Common myeloid progenitor, CD34-positive (primary cell): ENCODE results near the gene TACSTD2.
"Not testable (repeated sequence)": the region's sequence is repeated elsewhere in the genome, so short reads cannot be mapped to it uniquely, and the experiment has no call there.

Experiments used
- CTCF ChIA-PET: fragments of 350-600 bp; sonication (Branson Sonifier 250); formaldehyde crosslinking; loops from one replicate; lab custom pipeline; 2021; ENCODE audit warnings: antibody characterized with exemption; lab: Charles Lee
- POLR2A ChIA-PET: fragments of 350-600 bp; sonication (Branson Sonifier 250); formaldehyde crosslinking; loops from one replicate; lab custom pipeline; 2021; ENCODE audit warnings: antibody characterized with exemption; lab: Charles Lee
- DNase-seq, 3 donors: peaks; one replicate each; pipeline versions ENCODE4 v3.0.0 to v3.0.0-alpha.2; 2013
- H3K27ac ChIP-seq, 2 experiments: 1 replicate in 1 of 2; 2 replicates in 1 of 2; pipeline ENCODE4 v1.7.0; 2013; ENCODE audit warnings: inconsistent platforms in 2 of 2, low read length in 2 of 2, mild to moderate bottlenecking in 2 of 2, low read depth in 1 of 2, moderate library complexity in 1 of 2; ENCODE audit not compliant: severe bottlenecking in 2 of 2, insufficient read depth in 1 of 2, poor library complexity in 1 of 2
- H3K27me3 ChIP-seq, 5 experiments: replicated peaks in 2 of 5; 1 replicate in 3 of 5; 2 replicates in 2 of 5; pipeline versions ENCODE4 v1.6.1 to v1.7.0; 2013; ENCODE audit warnings: low read length in 4 of 5, mild to moderate bottlenecking in 2 of 5, moderate library complexity in 2 of 5, inconsistent platforms in 1 of 5; ENCODE audit not compliant: insufficient read depth in 5 of 5, control insufficient read depth in 4 of 5
- H3K36me3 ChIP-seq, 4 experiments: 1 replicate in 2 of 4; 2 replicates in 2 of 4; pipeline versions ENCODE4 v1.6.1 to v1.7.0; 2013; ENCODE audit warnings: low read length in 3 of 4, control low read depth in 1 of 4, mild to moderate bottlenecking in 1 of 4; ENCODE audit not compliant: control insufficient read depth in 4 of 4, insufficient read depth in 4 of 4
- H3K4me1 ChIP-seq, 4 experiments: 1 replicate in 3 of 4; 2 replicates in 1 of 4; pipeline versions ENCODE4 v1.6.1 to v1.7.1; 2013; ENCODE audit warnings: low read length in 3 of 4, mild to moderate bottlenecking in 3 of 4, control low read depth in 1 of 4, inconsistent platforms in 1 of 4, moderate library complexity in 1 of 4; ENCODE audit not compliant: control insufficient read depth in 4 of 4, insufficient read depth in 4 of 4; ENCODE audit errors: control extremely low read depth in 1 of 4
- H3K4me3 ChIP-seq, 7 experiments: 1 replicate in 4 of 7; 2 replicates in 3 of 7; pipeline versions ENCODE4 v1.5.1 to v1.7.0; 2013; ENCODE audit warnings: mild to moderate bottlenecking in 7 of 7, low read length in 6 of 7, moderate library complexity in 6 of 7, inconsistent platforms in 2 of 7, low read depth in 2 of 7, control low read depth in 1 of 7; ENCODE audit not compliant: insufficient read depth in 4 of 7, control insufficient read depth in 1 of 7; ENCODE audit errors: extremely low read depth in 1 of 7
- H3K9me3 ChIP-seq, 5 experiments: 1 replicate in 4 of 5; 2 replicates in 1 of 5; pipeline versions ENCODE4 v1.6.1 to v1.7.1; 2013; ENCODE audit warnings: low read length in 4 of 5, mild to moderate bottlenecking in 2 of 5, inconsistent platforms in 1 of 5, low read depth in 1 of 5, moderate library complexity in 1 of 5; ENCODE audit not compliant: control insufficient read depth in 4 of 5, insufficient read depth in 2 of 5; ENCODE audit errors: control extremely low read depth in 1 of 5
- WGBS: methylation state at CpG from one replicate; pipeline ENCODE4 v1.1.5; 2013; ENCODE audit not compliant: insufficient coverage; 5-methylcytosine and 5-hydroxymethylcytosine counted together

Gene TACSTD2

DNA sequence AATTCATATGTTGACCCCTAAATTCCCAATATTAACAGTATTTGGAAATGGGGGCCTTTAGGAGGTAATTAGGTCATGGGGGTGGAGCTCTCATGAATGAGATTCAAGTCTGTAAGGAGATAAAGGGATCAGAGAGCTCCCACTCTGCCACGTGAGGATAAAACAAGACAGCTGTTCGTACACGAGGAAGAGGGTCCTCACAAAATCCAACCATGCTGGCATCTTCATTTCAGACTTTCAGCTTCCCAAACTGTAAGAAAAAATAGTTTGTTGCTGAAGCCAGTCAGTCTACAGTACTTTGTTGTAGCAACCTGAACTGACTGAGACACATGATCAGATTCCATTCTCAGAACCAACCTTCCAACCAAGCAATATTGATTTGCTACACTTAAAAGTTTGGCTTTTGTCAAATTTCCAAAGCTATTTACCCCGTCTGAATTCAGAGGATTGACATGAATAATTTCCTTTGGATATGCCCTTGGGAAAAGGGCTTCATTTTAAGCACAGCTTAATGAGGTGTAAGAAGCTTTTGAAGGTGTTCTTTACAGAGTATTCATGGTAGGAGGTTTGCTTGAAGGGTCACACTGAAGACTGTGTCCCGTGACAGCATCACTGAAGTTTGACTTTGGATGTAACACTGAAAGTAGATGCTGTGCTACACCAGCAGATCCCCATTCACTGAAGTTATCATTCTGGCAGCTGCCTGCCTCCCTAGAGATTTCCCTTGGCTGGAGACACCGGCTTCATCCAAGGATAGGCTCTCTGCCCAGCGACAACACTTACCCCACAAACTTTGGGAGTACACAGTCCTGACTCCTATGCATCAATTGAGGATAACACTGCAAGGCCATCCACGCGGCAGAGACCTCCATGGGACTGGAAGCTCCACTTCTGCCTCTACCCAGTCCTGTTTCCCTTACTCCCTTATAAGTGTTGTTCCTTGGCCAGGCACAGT lies 25.6 kb downstream of the TACSTD2 start:
- H3K9me3 ChIP-seq = no peaks in the 10 kb centered on the region
- no peak for DNase-seq
- ChIA-PET CTCF (interaction anchor here (0.9 to 1.2 kb wide), 2 partner anchors 21 to 36 kb away, joined by 3 read pairs; no protein-coding TSS in a partner anchor), POLR2A (no interaction called here)
- no peak overlapping the region for H3K27ac ChIP-seq
- no peaks in the 10 kb centered on the region for H3K36me3 ChIP-seq
- WGBS = 95% methylated on average over 6 of the region's 9 CpGs
- H3K27me3 ChIP-seq = no peaks in the 10 kb centered on the region
- H3K4me1 ChIP-seq = peaks cover 0 to 8% (median 3%) of the 10 kb centered on the region in 4 experiments
- no peak overlapping the region for H3K4me3 ChIP-seq

DNA sequence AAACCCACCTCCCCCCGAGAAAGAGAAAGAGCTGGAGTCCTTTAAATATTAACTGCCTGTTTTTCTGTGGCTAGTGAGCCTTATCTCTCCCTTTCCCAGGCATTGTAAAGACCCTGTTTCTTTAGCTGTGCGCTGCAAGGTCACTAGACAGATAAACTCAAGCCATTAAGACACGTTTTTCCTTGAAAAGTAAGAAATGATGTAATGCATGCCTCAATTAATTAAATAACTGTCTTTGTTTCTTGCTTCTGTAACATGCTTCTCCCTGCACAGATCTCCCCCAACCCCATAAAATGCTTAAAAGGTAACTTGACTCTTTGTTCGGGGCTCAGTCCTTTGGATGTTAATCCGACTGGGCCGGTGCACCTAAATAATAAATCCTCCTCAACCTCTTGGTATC lies 27.8 kb downstream of the TACSTD2 start:
- H3K9me3 ChIP-seq, H3K27me3 ChIP-seq, H3K4me3 ChIP-seq, POLR2A ChIA-PET, H3K36me3 ChIP-seq: not testable (repeated sequence)
- 88% methylated on average over 3 of the region's 6 CpGs for WGBS
- CTCF ChIA-PET = interaction anchor here (1.2 to 1.7 kb wide), 2 partner anchors 10 to 103 kb away, joined by 3 to 8 read pairs; no protein-coding TSS in a partner anchor
- peak; percentile 9 to 73 (median 50) for DNase-seq
- Histone ChIP-seq H3K27ac (peak overlapping the region in 1 of 2 experiments; percentile 67), H3K4me1 (peaks cover 3 to 19% (median 11%) of the 10 kb centered on the region in 4 experiments)

DNA sequence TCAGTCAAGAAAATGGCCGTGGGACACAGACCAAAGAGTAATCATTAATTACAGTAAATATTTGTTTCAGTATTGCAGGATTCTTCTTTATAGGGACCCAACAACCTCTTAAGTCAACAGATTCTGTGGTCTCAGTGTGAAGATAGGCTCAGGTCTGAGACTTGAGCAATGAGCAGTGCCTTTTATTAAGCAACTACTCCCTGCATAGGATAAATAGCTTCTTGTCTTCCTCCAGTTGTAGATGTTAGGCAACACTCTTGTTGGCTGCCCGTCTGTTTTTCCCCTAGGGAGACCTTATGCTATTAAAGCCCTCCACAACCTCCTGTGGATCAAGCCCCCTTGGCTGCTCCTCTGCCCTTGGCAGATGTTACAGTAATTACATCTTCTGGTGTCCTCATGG lies 28.7 kb downstream of the TACSTD2 start:
- no peaks in the 10 kb centered on the region for H3K36me3 ChIP-seq
- DNase-seq = no peak
- peak overlapping the region in 1 of 2 experiments; percentile 67 for H3K27ac ChIP-seq
- no peak overlapping the region for H3K4me3 ChIP-seq
- CTCF ChIA-PET = interaction anchor here (1.2 to 2.9 kb wide), 4 partner anchors 9 to 104 kb away, joined by 3 to 28 read pairs (median 10); no protein-coding TSS in a partner anchor
- POLR2A ChIA-PET = no interaction called here
- peaks cover 3 to 19% (median 11%) of the 10 kb centered on the region in 4 experiments for H3K4me1 ChIP-seq
- no peaks in the 10 kb centered on the region for H3K27me3 ChIP-seq
- whole genome bisulfite sequencing = 85% methylated on average over 1 of the region's 2 CpGs
- H3K9me3 ChIP-seq = no peaks in the 10 kb centered on the region

DNA sequence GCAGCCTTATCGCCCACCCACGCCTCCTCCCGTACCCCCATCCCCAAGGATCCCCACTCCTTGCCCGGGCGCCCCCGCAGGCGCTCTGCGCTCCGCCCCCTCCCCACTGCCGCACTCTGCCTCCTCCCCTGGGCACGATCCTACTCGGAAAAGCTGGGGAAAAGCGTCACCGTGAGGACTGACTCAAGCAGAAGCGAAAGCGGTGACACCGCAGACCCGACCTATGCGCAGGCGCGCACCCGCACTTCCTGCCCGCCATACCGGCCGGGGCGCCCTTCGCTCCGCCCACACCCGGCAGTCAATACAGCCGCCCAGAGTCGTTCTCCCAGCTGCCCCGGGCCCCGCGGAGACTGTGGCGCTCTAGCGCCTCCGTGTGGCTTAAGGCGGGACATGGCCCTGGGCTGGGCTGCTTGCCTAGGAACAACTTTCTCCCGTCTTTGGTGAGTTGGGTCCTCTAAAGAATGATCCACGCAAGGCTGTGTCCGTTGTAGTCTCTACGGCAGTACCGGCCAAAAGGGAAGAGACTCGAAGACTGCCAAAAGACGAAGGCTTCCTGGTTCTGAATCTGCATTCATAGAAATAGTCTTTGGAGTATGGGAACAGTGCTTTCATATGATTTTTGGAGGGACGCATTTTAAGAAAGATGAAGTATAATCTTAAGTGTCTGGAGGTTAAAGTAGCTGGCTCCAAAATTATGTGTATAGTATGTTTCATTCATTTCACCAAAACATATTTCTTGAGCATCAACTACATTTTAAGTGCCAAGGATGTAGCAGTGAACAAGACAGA lies 30.3 kb downstream of the TACSTD2 start, which contains the start of gene OMA1:
OMA1 (minus strand) TSS at position 207 of the 789 bp plus-strand sequence. CDS start 7,432 bp downstream, outside the sequence.
- 0% methylated on average over 42 of the region's 46 CpGs for WGBS

GRCh38 chr1:58545591-58546519 lies 31.2 kb downstream of the TACSTD2 start:
- POLR2A ChIA-PET = no interaction called here
- Histone ChIP-seq H3K27me3 (no peaks in the 10 kb centered on the region), H3K27ac (peak overlapping the region; percentile 85 to 94), H3K4me1 (peaks cover 3 to 19% (median 11%) of the 10 kb centered on the region in 4 experiments), H3K36me3 (no peaks in the 10 kb centered on the region), H3K4me3 (peak overlapping the region; percentile 68 to 90 (median 81)), H3K9me3 (no peaks in the 10 kb centered on the region)
- WGBS = 3% methylated on average over 31 of the region's 43 CpGs
- CTCF ChIA-PET = interaction anchor here (0.8 to 2.9 kb wide), 11 partner anchors 9 to 154 kb away, joined by 3 to 28 read pairs (median 4); partner anchors contain the start of gene MYSM1
- peak; percentile 79 to 90 (median 82) for DNase-seq

More for the DNA sequence above, 30.3 kb downstream of the TACSTD2 start, which contains the start of gene OMA1:
- CTCF ChIA-PET = interaction anchor here (0.8 to 2.9 kb wide), 11 partner anchors 9 to 1152 kb away, joined by 3 to 28 read pairs (median 4); partner anchors contain the start of gene MYSM1
- POLR2A ChIA-PET = interaction anchor here (0.6 kb wide), 1 partner anchor 51 kb away, joined by 3 read pairs; no protein-coding TSS in a partner anchor
- no peaks in the 10 kb centered on the region for H3K36me3 ChIP-seq
- no peaks in the 10 kb centered on the region for H3K27me3 ChIP-seq
- DNase-seq = peak; percentile 97 to 99 (median 99)
- peak within 1 kb of the TSS; percentile 68 to 90 (median 81) for H3K4me3 ChIP-seq
- H3K27ac ChIP-seq = peak within 1 kb of the TSS; percentile 85 to 94
- no peaks in the 10 kb centered on the region for H3K9me3 ChIP-seq
- H3K4me1 ChIP-seq = peaks cover 3 to 19% (median 11%) of the 10 kb centered on the region in 4 experiments

- ChIA-PET CTCF (interaction anchor here (1.9 to 2.3 kb wide), 2 partner anchors 18 to 110 kb away, joined by 7 to 10 read pairs; no protein-coding TSS in a partner anchor), POLR2A (no interaction called here)
- WGBS = no CpG with 5 or more reads among the region's 1 CpG
- peaks cover 0 to 5% (median 1%) of the 10 kb centered on the region in 4 experiments for H3K36me3 ChIP-seq
- no peak overlapping the region for H3K4me3 ChIP-seq
- no peaks in the 10 kb centered on the region for H3K9me3 ChIP-seq
- no peaks in the 10 kb centered on the region for H3K27me3 ChIP-seq
- DNase-seq = no peak
- H3K27ac ChIP-seq = no peak overlapping the region
- peaks cover 3 to 17% (median 10%) of the 10 kb centered on the region in 4 experiments for H3K4me1 ChIP-seq
Measured at GRCh38 chr1:58543260-58543659, 33.8 kb downstream of the TACSTD2 start.
